Muscle of leg (tissue), 11 donors: ENCODE data around the gene UNC45A. TPM values are rescaled to one million over a fixed set of nuclear protein-coding genes. Genes with fewer than 3 reads are reported as not detected.

ENCODE experiments used
- DNase-seq: peaks from one replicate; pipeline ENCODE4 v3.0.0; 2013
- H3K27ac ChIP-seq: one replicate; pipeline ENCODE4 v1.5.1; 2013; ENCODE audit warnings: mild to moderate bottlenecking, low read length, control low read depth
- H3K27me3 ChIP-seq: one replicate; pipeline ENCODE4 v1.6.1; 2013; ENCODE audit warnings: low read length; ENCODE audit not compliant: control insufficient read depth, insufficient read depth
- H3K36me3 ChIP-seq: one replicate; pipeline ENCODE4 v1.6.1; 2013; ENCODE audit warnings: low read length; ENCODE audit not compliant: control insufficient read depth, insufficient read depth
- H3K4me1 ChIP-seq: one replicate; pipeline ENCODE4 v1.6.1; 2013; ENCODE audit warnings: low read length; ENCODE audit not compliant: control insufficient read depth, insufficient read depth
- H3K4me3 ChIP-seq: one replicate; pipeline ENCODE4 v1.5.1; 2013; ENCODE audit warnings: low read length, control low read depth
- H3K9me3 ChIP-seq: replicated peaks from 2 replicates; pipeline ENCODE4 v1.6.1; 2013; ENCODE audit warnings: low read depth, low read length; ENCODE audit not compliant: control insufficient read depth
- WGBS: methylation state at CpG from one replicate; pipeline ENCODE4 v1.1.5; 2013; ENCODE audit warnings: missing lambda C conversion rate; ENCODE audit not compliant: insufficient coverage; 5-methylcytosine and 5-hydroxymethylcytosine counted together
- polyA plus RNA-seq, 8 donors: library from polyadenylated mRNA; unstranded; fragments of 120-200 nt; gene quantifications; one replicate each; pipeline versions ENCODE4 v1.2.1 to v1.2.3, GENCODE V29; 2013; ENCODE audit warnings: inconsistent platforms in 1 of 8, low replicate concordance in 1 of 8; ENCODE audit not compliant: insufficient read length in 8 of 8, insufficient read depth in 1 of 8
- total RNA-seq: library from RNA; stranded (reverse); fragments of 120-200 nt; gene quantifications from one replicate; pipeline ENCODE4 v1.2.4, GENCODE V29; 2013

UNC45A gene
- total and polyA plus RNA-seq, 9 donors, result 22.7 to 39.9 (median 29.4) TPM

DNA sequence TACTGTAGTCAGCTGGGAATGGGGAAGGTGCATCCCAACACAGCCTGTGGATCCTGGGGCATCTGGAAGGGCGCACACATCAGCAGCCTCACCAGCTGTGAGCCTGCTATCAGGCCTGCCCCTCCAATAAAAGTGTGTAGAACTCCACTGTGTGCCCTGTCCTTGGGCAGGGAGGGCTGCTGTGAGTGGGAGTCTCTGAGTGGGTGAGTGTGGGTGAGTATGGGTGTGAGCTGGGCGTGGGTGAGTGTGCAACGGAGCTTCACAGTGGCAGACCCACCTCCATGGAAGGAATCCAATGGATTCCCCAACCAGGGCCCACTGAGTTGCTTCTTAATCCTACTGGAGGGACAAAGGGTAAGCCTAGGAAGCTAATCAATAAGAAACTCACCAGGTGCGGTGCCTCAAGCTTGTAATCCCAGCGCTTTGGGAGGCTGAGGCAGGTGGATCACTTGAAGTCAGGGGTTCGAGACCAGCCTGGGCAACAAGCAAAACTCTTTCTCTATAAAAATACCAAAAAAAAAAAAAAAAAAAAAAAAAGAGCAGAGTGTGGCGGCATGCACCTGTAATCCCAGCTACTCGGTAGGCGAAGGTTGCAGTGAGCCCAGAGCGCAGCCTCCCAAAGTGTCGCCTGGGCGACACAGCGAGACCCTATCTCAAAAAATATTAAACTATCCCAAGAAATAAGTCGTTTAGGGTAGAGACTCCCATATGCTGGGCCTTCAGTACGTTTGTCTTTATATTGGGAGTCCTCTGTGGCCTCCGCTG, 19.0 kb downstream of the UNC45A start:
- whole genome bisulfite sequencing, result 40% methylated on average over 5 of the region's 16 CpGs
- Histone ChIP-seq H3K36me3 (peaks cover 46% of the 10 kb centered on the region), H3K4me1 (peaks cover 36% of the 10 kb centered on the region), H3K27me3 (no peaks in the 10 kb centered on the region), H3K27ac (peak overlapping the region; percentile 96), H3K9me3 (no peaks in the 10 kb centered on the region), H3K4me3 (peak overlapping the region; percentile 95)
- no peak for DNase-seq

DNA sequence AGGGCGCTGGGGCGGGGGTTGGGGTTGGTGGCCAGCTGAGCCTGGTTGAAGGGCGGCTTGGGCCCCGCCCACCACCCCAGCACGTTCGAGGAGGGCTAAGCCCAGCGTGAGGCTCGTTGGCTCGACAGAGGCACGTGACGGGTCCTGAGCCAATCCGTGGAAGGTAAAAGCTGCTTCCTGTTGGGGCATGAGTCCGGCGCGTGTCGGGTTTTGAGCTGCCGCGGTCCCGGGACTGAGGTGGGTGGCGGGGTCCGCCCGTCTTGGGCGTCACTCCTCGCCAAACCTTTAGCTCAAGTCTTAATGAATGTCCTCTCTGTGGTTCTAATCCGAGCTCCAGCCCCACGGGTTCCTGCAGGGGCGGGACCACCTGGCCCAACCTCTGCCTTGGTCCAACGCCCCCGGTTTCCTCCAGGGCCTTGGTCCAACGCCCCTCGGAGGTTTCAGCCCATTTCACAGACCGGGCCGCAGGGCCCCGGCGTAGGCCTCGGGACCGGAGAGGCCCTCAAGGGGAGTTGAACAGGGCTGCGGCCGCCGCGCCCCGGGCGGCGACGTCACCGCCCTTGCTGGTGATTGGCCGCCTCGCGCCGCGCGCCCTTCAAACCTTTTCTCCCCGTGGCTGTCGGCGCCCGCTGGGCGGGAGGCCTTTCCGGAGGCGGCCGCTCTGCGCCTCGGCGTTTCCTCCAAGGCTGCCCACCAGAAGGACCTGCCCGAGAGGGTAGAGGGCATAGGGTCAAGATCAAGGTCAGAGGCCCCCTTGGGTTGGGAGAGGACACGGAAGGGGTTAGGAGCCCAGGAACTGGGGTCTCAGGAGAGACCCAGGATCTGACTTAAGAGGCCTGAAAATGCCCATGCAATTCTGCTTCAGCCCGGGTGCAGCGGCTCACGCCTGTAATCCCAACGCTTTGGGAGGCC, 19.9 kb downstream of the UNC45A start, which contains the start of gene RCCD1:
Gene RCCD1 (plus strand): TSS at position 173 of the 912 bp plus-strand sequence. CDS start 1,851 bp downstream, outside the sequence.
- WGBS, result under 1% methylated on average over 68 of the region's 69 CpGs
- Histone ChIP-seq H3K27me3 (no peaks in the 10 kb centered on the region), H3K9me3 (no peaks in the 10 kb centered on the region), H3K4me3 (peak within 1 kb of the TSS; percentile 95), H3K27ac (peak within 1 kb of the TSS; percentile 96), H3K4me1 (peaks cover 44% of the 10 kb centered on the region), H3K36me3 (peaks cover 39% of the 10 kb centered on the region)
- DNase-seq, result peak; percentile 99

DNA sequence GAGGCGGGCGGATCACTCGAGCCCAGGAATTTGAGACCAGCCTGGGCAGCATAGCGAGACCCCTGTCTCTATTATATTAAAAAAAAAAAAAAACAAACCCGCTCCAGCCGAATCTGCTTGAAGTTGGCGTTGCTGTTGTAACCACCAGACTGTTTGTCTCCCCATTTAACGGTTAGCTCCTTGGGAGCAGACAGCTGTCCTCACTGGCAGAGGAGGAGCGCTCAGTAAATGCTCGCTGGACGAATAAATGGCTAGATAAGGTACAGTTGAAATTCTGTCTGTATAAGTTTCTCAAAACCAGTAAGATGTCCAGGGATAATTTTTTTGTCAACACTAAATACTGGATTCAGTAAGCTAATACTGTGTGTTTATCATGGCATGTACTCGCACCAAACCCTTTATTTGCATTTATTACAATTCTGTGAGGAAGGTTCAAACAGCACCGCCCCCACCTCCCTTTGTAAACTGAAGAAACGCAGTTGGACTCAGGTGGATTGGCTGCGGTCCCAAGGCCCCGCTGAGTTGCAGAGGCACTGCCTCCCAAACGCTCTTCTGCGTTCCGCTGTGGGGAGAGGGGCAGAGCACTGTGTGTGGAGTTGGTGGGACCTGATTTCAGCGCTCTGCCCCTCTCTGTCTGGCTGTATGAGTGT, 20.7 kb downstream of the UNC45A start:
- Histone ChIP-seq H3K4me1 (peaks cover 52% of the 10 kb centered on the region), H3K9me3 (no peaks in the 10 kb centered on the region), H3K27ac (no peak overlapping the region), H3K27me3 (no peaks in the 10 kb centered on the region), H3K36me3 (peaks cover 38% of the 10 kb centered on the region), H3K4me3 (peak overlapping the region; percentile 95)
- no peak for DNase-seq
- WGBS, result 79% methylated on average over 11 of the region's 20 CpGs

DNA sequence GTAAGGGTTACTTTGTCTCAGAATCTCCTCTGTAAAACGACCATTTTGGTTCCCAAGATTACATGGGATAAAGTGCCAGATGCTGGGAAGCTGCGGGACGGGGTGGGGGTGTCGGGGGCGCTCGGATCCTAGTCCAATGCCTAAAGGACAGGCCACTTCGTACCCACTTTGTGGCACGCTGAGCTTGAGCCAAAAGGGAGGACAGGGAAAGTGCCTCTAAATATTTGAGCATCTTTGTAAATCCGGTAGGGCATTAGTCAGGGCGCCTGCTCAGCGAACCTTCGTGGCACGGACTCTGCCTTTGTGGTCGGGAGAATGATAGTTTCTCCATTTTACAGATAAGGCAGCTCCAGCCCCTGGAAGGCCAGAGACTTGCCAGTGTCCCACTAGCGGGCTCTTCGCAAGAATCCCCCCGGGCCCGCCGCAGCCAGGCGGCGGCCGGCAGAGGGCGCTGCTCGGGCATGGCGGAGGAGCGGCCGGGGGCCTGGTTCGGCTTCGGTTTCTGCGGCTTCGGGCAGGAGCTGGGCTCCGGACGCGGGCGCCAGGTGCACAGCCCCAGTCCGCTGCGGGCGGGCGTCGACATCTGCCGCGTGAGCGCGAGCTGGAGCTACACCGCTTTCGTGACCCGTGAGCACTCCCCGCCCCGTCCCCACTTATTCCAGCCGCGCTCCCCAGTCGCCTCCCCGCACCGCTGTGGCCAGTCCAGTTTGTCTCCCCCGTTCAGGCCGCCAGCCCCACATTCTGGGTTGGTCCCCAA, 21.4 kb downstream of the UNC45A start:
- Histone ChIP-seq H3K27ac (peak overlapping the region; percentile 62), H3K4me1 (peaks cover 59% of the 10 kb centered on the region), H3K27me3 (no peaks in the 10 kb centered on the region), H3K4me3 (peak overlapping the region; percentile 73), H3K9me3 (no peaks in the 10 kb centered on the region), H3K36me3 (peaks cover 38% of the 10 kb centered on the region)
- peak; percentile 86 for DNase-seq
- WGBS, result 5% methylated on average over 50 of the region's 56 CpGs

DNA sequence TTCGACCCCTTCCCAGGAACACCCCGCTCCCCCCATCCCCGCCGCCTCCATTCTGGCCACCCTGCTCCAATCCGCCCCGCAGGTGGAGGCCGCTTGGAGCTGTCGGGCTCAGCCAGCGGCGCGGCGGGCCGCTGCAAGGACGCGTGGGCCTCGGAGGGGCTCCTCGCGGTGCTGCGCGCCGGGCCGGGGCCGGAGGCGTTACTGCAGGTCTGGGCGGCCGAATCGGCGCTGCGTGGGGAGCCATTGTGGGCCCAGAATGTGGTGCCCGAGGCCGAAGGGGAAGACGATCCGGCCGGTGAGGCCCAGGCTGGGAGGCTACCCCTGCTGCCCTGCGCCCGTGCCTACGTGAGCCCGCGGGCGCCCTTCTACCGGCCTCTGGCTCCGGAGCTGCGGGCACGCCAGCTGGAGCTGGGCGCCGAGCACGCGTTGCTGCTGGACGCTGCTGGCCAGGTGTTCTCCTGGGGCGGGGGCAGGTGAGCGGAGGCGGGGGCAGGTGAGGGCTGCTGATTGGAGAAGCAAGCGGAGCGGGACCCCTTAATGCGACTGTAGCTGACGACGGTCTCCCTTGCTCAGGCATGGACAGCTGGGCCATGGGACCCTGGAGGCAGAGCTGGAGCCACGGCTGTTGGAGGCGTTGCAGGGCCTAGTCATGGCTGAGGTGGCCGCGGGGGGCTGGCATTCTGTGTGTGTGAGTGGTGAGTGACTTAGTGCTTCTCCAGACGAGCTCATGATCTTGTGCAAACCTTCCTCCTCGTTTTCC, 22.1 kb downstream of the UNC45A start:
- peak overlapping the region; percentile 62 for H3K27ac ChIP-seq
- H3K4me3 ChIP-seq, result peak overlapping the region; percentile 73
- H3K9me3 ChIP-seq, result no peaks in the 10 kb centered on the region
- H3K27me3 ChIP-seq, result no peaks in the 10 kb centered on the region
- peaks cover 40% of the 10 kb centered on the region for H3K36me3 ChIP-seq
- DNase-seq, result peak; percentile 56
- H3K4me1 ChIP-seq, result peaks cover 59% of the 10 kb centered on the region
- WGBS, result 12% methylated on average over 55 of the region's 63 CpGs

DNA sequence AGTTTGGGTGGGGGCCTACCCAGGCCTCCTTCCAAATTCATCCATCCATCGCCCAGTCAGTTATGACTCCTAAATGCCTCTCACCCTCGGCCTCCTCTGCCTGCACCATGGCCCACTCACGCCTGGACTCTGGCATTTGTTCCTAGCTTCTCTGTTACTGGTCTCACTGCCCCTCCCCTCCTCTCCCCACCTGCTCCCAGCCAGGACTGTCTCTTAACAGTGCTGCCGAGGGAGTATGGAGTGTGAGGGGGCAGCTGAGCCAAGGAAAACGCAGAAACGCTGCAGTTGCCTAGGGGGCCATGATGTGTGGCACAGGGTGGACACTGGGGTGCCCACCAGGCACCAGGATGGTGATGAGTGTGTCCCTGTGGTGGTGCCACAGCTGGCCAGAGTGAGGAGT, 22.7 kb downstream of the UNC45A start:
- H3K27ac ChIP-seq, result peak overlapping the region; percentile 49
- peaks cover 59% of the 10 kb centered on the region for H3K4me1 ChIP-seq
- 61% methylated on average over 3 of the region's 6 CpGs for WGBS
- DNase-seq, result no peak
- H3K4me3 ChIP-seq, result no peak overlapping the region
- no peaks in the 10 kb centered on the region for H3K27me3 ChIP-seq
- no peaks in the 10 kb centered on the region for H3K9me3 ChIP-seq
- H3K36me3 ChIP-seq, result peaks cover 39% of the 10 kb centered on the region

DNA sequence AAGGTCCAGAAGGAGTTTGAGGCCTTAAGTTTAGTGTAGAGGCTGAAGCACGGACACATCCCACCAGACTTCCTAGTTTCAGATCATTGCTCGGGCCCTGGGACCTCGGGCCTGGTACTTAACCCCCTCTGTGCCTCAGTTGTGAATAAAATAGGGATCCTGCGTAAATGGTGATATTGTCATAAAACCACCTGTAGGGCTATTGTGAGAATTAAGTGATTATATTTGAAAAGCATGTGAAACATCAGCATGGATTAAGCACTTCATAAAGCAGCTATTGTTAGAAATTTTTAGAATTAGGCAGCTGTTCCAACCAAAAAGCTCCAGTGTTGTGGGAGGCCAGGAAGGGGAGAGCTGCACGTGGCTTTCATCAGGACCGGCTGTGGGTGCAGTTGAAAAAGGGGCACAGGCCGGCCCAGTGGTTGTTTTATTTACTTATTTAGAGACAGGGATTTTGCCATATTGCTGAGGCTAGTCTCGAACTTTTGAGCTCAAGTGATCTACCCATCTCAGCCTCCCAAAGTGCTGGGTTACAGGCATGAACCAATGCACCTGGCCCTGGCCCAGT, 24.0 kb downstream of the UNC45A start:
- H3K27me3 ChIP-seq, result no peaks in the 10 kb centered on the region
- WGBS, result 51% methylated on average over 3 of the region's 8 CpGs
- H3K36me3 ChIP-seq, result peaks cover 35% of the 10 kb centered on the region
- no peaks in the 10 kb centered on the region for H3K9me3 ChIP-seq
- H3K4me1 ChIP-seq, result peaks cover 59% of the 10 kb centered on the region
- DNase-seq, result no peak
- H3K4me3 ChIP-seq, result no peak overlapping the region
- peak overlapping the region; percentile 82 for H3K27ac ChIP-seq

DNA sequence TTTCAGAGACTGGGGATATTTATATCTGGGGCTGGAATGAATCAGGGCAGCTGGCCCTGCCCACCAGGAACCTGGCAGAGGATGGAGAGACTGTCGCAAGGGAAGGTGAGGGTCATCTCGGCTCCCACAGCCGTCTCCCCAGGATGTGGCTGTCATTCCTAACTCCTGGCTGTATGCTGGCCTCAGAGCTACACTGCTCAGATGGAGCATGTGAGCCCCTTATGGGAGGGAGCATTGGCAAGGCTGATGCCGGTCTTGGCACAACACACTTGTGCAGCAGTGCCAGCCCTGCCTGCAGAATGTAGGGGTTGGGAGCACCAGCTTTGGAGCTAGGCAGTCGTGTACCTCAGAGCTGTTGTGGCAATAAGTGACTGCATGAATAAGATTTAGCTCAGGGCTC, 24.8 kb downstream of the UNC45A start:
- H3K4me1 ChIP-seq, result peaks cover 55% of the 10 kb centered on the region
- peak overlapping the region; percentile 82 for H3K27ac ChIP-seq
- DNase-seq, result peak; percentile 86
- WGBS, result 59% methylated on average over 4 of the region's 5 CpGs
- H3K36me3 ChIP-seq, result peaks cover 35% of the 10 kb centered on the region
- no peak overlapping the region for H3K4me3 ChIP-seq
- H3K9me3 ChIP-seq, result no peaks in the 10 kb centered on the region
- H3K27me3 ChIP-seq, result no peaks in the 10 kb centered on the region
